GM12878 (cell line): Measurements from ENCODE around the gene PPIP5K1. TPM values are rescaled to one million over a fixed set of nuclear protein-coding genes. Genes with fewer than 3 reads are reported as not detected.
"Not testable (repeated sequence)": the region's sequence is repeated elsewhere in the genome, so short reads cannot be mapped to it uniquely, and the experiment has no call there.

Experiments used
- ATAC-seq: fragments of 200-7000 bp; cut with Tn5 transposase; 3 replicates; pipeline ENCODE4 v1.9.1; 2020; ENCODE audit warnings: mild to moderate bottlenecking, moderate library complexity
- Bru-seq: library from RNA; stranded (reverse); fragments of 400-500 nt; gene quantifications from one replicate; lab custom pipeline; 2021; lab: Mats Ljungman, UMichigan
- BruChase-seq, 2 experiments: library from RNA; stranded (reverse); fragments of 400-500 nt; gene quantifications; one replicate each; lab custom pipeline; 2021; lab: Mats Ljungman, UMichigan
- BruUV-seq: library from RNA; stranded (reverse); fragments of 400-500 nt; replicated peaks from 2 replicates; lab custom pipeline; 2021; lab: Mats Ljungman, UMichigan
- CTCF ChIA-PET: fragments of 300-600 bp; sonication (Branson Sonifier 250); formaldehyde crosslinking; extraction: SDS; loops from one replicate; lab custom pipeline; 2021; ENCODE audit warnings: inconsistent platforms; lab: Yijun Ruan, JAX
- POLR2A ChIA-PET: fragments of 350-600 bp; formaldehyde crosslinking; extraction: SDS; loops from one replicate; lab custom pipeline; 2021; ENCODE audit warnings: inconsistent platforms; lab: Charles Lee
- RAD21 ChIA-PET: fragments of 300-600 bp; sonication (Branson Sonifier 250); formaldehyde crosslinking; loops from one replicate; lab custom pipeline; 2023; ENCODE audit warnings: antibody characterized with exemption; ENCODE audit not compliant: unreplicated experiment; lab: Charles Lee
- SMC1A ChIA-PET: fragments of 300-600 bp; sonication (Branson Sonifier 250); formaldehyde crosslinking; loops from one replicate; lab custom pipeline; 2023; ENCODE audit not compliant: unreplicated experiment, uncharacterized antibody; lab: Charles Lee
- DNase-seq: peaks from one replicate; pipeline ENCODE4 v3.0.0-alpha.2; 2011; ENCODE audit warnings: low read depth, low spot score
- FAIRE-seq: peaks from 3 replicates; lab custom pipeline; 2011; peaks lifted over from hg19 to GRCh38; lab: Jason Lieb, UNC
- H2AFZ ChIP-seq: 2 replicates; pipeline ENCODE4 v1.6.0; 2011; ENCODE audit warnings: low read depth, low read length, control low read depth; ENCODE audit not compliant: control insufficient read depth
- H3K27ac ChIP-seq: 2 replicates; pipeline ENCODE4 v1.5.1; 2011; ENCODE audit warnings: control low read depth; ENCODE audit not compliant: control insufficient read depth, insufficient read depth
- H3K27me3 ChIP-seq, 2 experiments: replicated peaks in 1 of 2; 2 replicates each; pipeline versions ENCODE4 v1.6.0 to v1.6.1; 2011; ENCODE audit warnings: low read length in 1 of 2; ENCODE audit not compliant: control insufficient read depth in 2 of 2, insufficient read depth in 2 of 2
- H3K36me3 ChIP-seq, 2 experiments: 2 replicates each; pipeline ENCODE4 v1.5.1; 2011; ENCODE audit warnings: low read length in 1 of 2; ENCODE audit not compliant: control insufficient read depth in 2 of 2, insufficient read depth in 2 of 2
- H3K4me1 ChIP-seq: 2 replicates; pipeline ENCODE4 v1.6.1; 2011; ENCODE audit warnings: mild to moderate bottlenecking, low read length, moderate library complexity, mixed read lengths; ENCODE audit not compliant: control insufficient read depth, insufficient read depth
- H3K4me2 ChIP-seq: 2 replicates; pipeline ENCODE4 v1.6.0; 2011; ENCODE audit warnings: control low read depth; ENCODE audit not compliant: control insufficient read depth, insufficient read depth
- H3K4me3 ChIP-seq: fragments of 200-600 bp; sonication (generic); 2 replicates; pipeline ENCODE4 v1.5.1; 2016
- H3K79me2 ChIP-seq: 2 replicates; pipeline ENCODE4 v1.6.0; 2011; ENCODE audit warnings: low read length; ENCODE audit not compliant: control insufficient read depth, insufficient read depth
- H3K9ac ChIP-seq: 2 replicates; pipeline ENCODE4 v1.8.0; 2011; ENCODE audit warnings: low read length, control low read depth, mixed read lengths; ENCODE audit not compliant: control insufficient read depth, insufficient read depth
- H3K9me3 ChIP-seq: replicated peaks from 3 replicates; pipeline ENCODE4 v1.5.1; 2011; ENCODE audit warnings: mild to moderate bottlenecking, low read length; ENCODE audit not compliant: control insufficient read depth, insufficient read depth
- H4K20me1 ChIP-seq: 2 replicates; pipeline ENCODE4 v1.6.0; 2011; ENCODE audit not compliant: control insufficient read depth, insufficient read depth
- whole genome bisulfite sequencing: methylation state at CpG from one replicate; pipeline ENCODE4 v1.1.6; 2016; ENCODE audit warnings: low lambda C conversion rate; ENCODE audit not compliant: insufficient replicate concordance, insufficient coverage; ENCODE audit errors: missing lambda C conversion rate; 5-methylcytosine and 5-hydroxymethylcytosine counted together
- in situ Hi-C: fragments of 300-500 bp; cut with MboI; formaldehyde crosslinking; loops from 9 replicates; pipeline ENCODE4 v1.14.3; 2018; ENCODE audit warnings: mixed read lengths
- intact Hi-C: fragments of 100-400 bp; cut with micrococcal nuclease; formaldehyde crosslinking; loops from one replicate; pipeline ENCODE4 v1.14.2; 2022; ENCODE audit not compliant: unreplicated experiment
- long read RNA-seq, 2 experiments: library from polyadenylated mRNA; unstranded; transcript quantifications; one replicate each; pipeline ENCODE4 v2.0.0, GENCODE V29; 2019 to 2020
- polyA minus RNA-seq, 3 experiments: library from RNA; depleted of rRNA, polyadenylated mRNA; stranded (reverse); fragments of >200 nt; gene quantifications; 2 replicates each; pipeline ENCODE4 v1.2.3, GENCODE V29; 2011
- polyA plus RNA-seq, 11 experiments: library from polyadenylated mRNA; depleted of rRNA in 4 of 11; unstranded in 6 of 11; stranded (reverse) in 5 of 11; fragments of >200 nt; fragmentation: Nextera tagmentation in 4 of 11; fragmentation: Illumina TruSeq in 1 of 11; extraction: Ambion mirVana in 4 of 11; extraction: Trizol in 1 of 11; gene quantifications; 1 replicate in 1 of 11; 2 replicates in 10 of 11; pipeline versions ENCODE4 v1.2.1 to v1.2.3, GENCODE V29; 2011 to 2016; ENCODE audit warnings: inconsistent platforms in 2 of 11, missing spikeins in 2 of 11, low read depth in 1 of 11
- total RNA-seq, 4 experiments: library from RNA; depleted of rRNA in 3 of 4; stranded (reverse); fragments of >200 nt in 3 of 4; fragmentation: Illumina TruSeq in 1 of 4; extraction: Trizol in 1 of 4; gene quantifications; 2 replicates each; pipeline versions ENCODE4 v1.2.1 to v1.2.3, GENCODE V29; 2013 to 2021

The PPIP5K1 gene
- 230 and 277 TPM in 2 replicates for total RNA-seq (2013; cell fraction: nucleolus; rRNA removed)
- total RNA-seq (2014; rRNA removed), result 11.4 and 14.5 TPM in 2 replicates
- 23.6 and 24.0 TPM in 2 replicates for total RNA-seq (2014; rRNA removed; fragmentation: Illumina TruSeq; extraction: Trizol)
- total RNA-seq (2021), result 36.5 and 37.2 TPM in 2 replicates
- 16.1 TPM for polyA plus RNA-seq (2011; ENCODE audit: low read depth)
- 48.3 and 54.4 TPM in 2 replicates for polyA plus RNA-seq (2011; rRNA removed)
- polyA plus RNA-seq (2011; cell fraction: cytosol; rRNA removed), result 47.1 and 47.9 TPM in 2 replicates
- polyA plus RNA-seq (2011; cell fraction: nucleus; rRNA removed), result 182 and 217 TPM in 2 replicates
- 16.3 and 17.0 TPM in 2 replicates for polyA plus RNA-seq (2012)
- 28.7 and 35.2 TPM in 2 replicates for polyA plus RNA-seq (2014; fragmentation: Illumina TruSeq; extraction: Trizol)
- 1 to 10 TPM; 2.5 to 4.5 TPM for polyA plus RNA-seq (2014; fragmentation: Nextera tagmentation; extraction: Ambion mirVana)
- polyA plus RNA-seq (2014; rRNA removed), result 27.8 and 38.0 TPM in 2 replicates
- polyA plus RNA-seq (2016; fragmentation: Nextera tagmentation; extraction: Ambion mirVana), result 10 to 100 TPM; 15.0 to 15.1 TPM
- 97.9 and 100 TPM in 2 replicates for polyA minus RNA-seq (2011; rRNA and poly(A)+ RNA removed)
- polyA minus RNA-seq (2011; cell fraction: cytosol; rRNA and poly(A)+ RNA removed), result 17.6 and 18.6 TPM in 2 replicates
- 108 and 114 TPM in 2 replicates for polyA minus RNA-seq (2011; cell fraction: nucleus; rRNA and poly(A)+ RNA removed)
- Bru-seq, nascent RNA, result percentile 46 among the genes with signal in this experiment
- percentile 58 among the genes with signal in this experiment for BruChase-seq, experiment 1, labeled RNA remaining after a 6-hour chase
- BruChase-seq, experiment 2, labeled RNA remaining after a 2-hour chase, result percentile 55 among the genes with signal in this experiment
- long read RNA-seq, experiment 1, partial matches to known transcripts, result 0 of 3 reads
- long read RNA-seq, experiment 1, other reads (novel, unspliced or antisense), result 3 of 3 reads
- long read RNA-seq, experiment 2, partial matches to known transcripts, result 3 of 12 reads
- long read RNA-seq, experiment 2, other reads (novel, unspliced or antisense), result 9 of 12 reads

DNA sequence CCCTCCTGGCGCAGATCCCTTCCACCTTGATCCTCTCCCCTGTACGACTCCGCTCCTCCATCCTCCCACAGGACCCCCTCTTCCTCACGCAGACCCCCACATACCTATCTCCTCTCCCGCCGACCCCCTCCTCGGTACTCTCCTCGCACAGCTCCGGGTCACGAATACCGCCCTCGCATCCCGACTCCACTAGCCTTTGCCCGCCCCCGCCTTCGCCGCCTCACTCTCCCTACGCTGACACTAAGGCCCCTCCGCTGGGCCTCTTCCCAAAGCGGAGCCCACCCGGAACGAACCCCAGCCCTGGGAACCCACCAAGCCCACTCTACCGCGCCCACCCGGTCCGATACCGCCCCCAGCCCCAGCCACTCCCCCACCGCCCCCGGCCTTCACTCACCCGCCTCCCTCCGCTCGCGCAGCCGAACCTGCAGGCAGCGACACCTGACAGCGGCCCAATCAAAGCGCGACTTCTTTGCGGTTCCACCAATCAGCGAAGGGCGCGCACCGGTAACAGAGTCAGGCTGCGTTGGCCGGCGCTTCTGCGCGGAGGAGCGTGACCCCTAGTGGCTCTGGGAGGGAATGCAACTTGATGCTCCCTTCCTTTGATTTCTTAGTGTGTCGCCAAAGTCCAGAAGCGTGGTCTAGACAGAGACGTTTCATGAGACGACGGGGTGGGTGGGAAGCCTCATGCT is at the start of gene PPIP5K1:
Gene PPIP5K1, minus strand, starts transcription at position 431 of the 689 bp plus-strand sequence. CDS start 5,704 bp downstream, outside the sequence.
- H3K4me3 ChIP-seq, RAD21 ChIA-PET, H3K9ac ChIP-seq, intact Hi-C loops, H3K4me1 ChIP-seq, H3K9me3 ChIP-seq, POLR2A ChIA-PET, H3K27ac ChIP-seq, H3K36me3 ChIP-seq, SMC1A ChIA-PET, in situ Hi-C loops, DNase-seq, H2AFZ ChIP-seq, H4K20me1 ChIP-seq, BruUV-seq, H3K4me2 ChIP-seq, H3K27me3 ChIP-seq, CTCF ChIA-PET, H3K79me2 ChIP-seq: not testable (repeated sequence)
- ATAC-seq, result peak; percentile 100
- FAIRE-seq, result peak; percentile 100
- WGBS, result no CpG with 5 or more reads among the region's 54 CpGs
